HCT116 (cell line): ENCODE results near the gene TPRG1L. TPM values are rescaled to one million over a fixed set of nuclear protein-coding genes. Genes with fewer than 3 reads are reported as not detected.

Experiments
- ATAC-seq: fragments of 200-7000 bp; cut with Tn5 transposase; 2 replicates; pipeline ENCODE4 v1.9.1; 2020; ENCODE audit warnings: mild to moderate bottlenecking, moderate library complexity
- BruUV-seq: library from RNA; stranded (reverse); fragments of 400-500 nt; replicated peaks from 2 replicates; lab custom pipeline; 2021; lab: Mats Ljungman, UMichigan
- CTCF ChIA-PET: fragments of 300-600 bp; sonication (Branson Sonifier 250); formaldehyde crosslinking; loops from one replicate; lab custom pipeline; 2021; ENCODE audit warnings: antibody characterized with exemption; lab: Charles Lee
- POLR2A ChIA-PET: fragments of 300-600, 350-600 bp; sonication (Branson Sonifier 250); formaldehyde crosslinking; loops from one replicate; lab custom pipeline; 2021; ENCODE audit warnings: antibody characterized with exemption; lab: Charles Lee
- RAD21 ChIA-PET, 2 experiments: fragments of 300-600 bp; sonication (Branson Sonifier 250); formaldehyde crosslinking; loops; one replicate each; lab custom pipeline; 2023; ENCODE audit warnings: low total read pairs in 2 of 2; ENCODE audit not compliant: uncharacterized antibody in 2 of 2, unreplicated experiment in 2 of 2, low non-redundant PET in 1 of 2; lab: Charles Lee
- DNase-seq: peaks from one replicate; pipeline ENCODE4 v3.0.0-alpha.2; 2010; ENCODE audit warnings: low read depth, low spot score
- H2AFZ ChIP-seq: fragments of 200-600 bp; shearing (Covaris generic), sonication (generic); 2 replicates; pipeline ENCODE4 v1.6.1; 2017; ENCODE audit warnings: low read depth, mixed run types, mixed read lengths, antibody characterized with exemption, low read length; ENCODE audit not compliant: poor library complexity, severe bottlenecking
- H3K27ac ChIP-seq: 2 replicates; pipeline ENCODE4 v1.5.1; 2012; ENCODE audit warnings: low read depth, low read length
- H3K27me3 ChIP-seq: fragments of 200-600 bp; sonication (generic); 2 replicates; pipeline ENCODE4 v1.6.1; 2016; ENCODE audit warnings: mixed run types, low read length, mixed read lengths; ENCODE audit not compliant: insufficient read depth
- H3K36me3 ChIP-seq, 2 experiments: fragments of 200-500 bp in 1 of 2; fragments of 200-600 bp in 1 of 2; sonication (Bioruptor generic) in 1 of 2; sonication (generic) in 1 of 2; 2 replicates each; pipeline versions ENCODE4 v1.5.1 to v1.6.1; 2014 to 2016; ENCODE audit warnings: low read length in 2 of 2, inconsistent platforms in 1 of 2, mixed read lengths in 1 of 2, mixed run types in 1 of 2; ENCODE audit not compliant: insufficient read depth in 2 of 2, control insufficient read depth in 1 of 2
- H3K4me1 ChIP-seq, 2 experiments: fragments of 200-600 bp in 1 of 2; sonication (generic) in 1 of 2; 2 replicates each; pipeline versions ENCODE4 v1.5.1 to v1.6.1; 2012 to 2017; ENCODE audit warnings: low read length in 2 of 2, inconsistent platforms in 1 of 2, mild to moderate bottlenecking in 1 of 2, mixed read lengths in 1 of 2, mixed run types in 1 of 2, moderate library complexity in 1 of 2; ENCODE audit not compliant: insufficient read depth in 2 of 2, control insufficient read depth in 1 of 2
- H3K4me2 ChIP-seq: fragments of 200-600 bp; sonication (generic); 2 replicates; pipeline ENCODE4 v1.6.1; 2017; ENCODE audit warnings: mixed run types, low read length, mixed read lengths
- H3K4me3 ChIP-seq, 2 experiments: fragments of 200-600 bp in 1 of 2; sonication (generic) in 1 of 2; replicated peaks in 1 of 2; 2 replicates each; pipeline ENCODE4 v1.5.1; 2011 to 2016; ENCODE audit warnings: low read length in 2 of 2, control low read depth in 1 of 2, low read depth in 1 of 2, mild to moderate bottlenecking in 1 of 2, mixed read lengths in 1 of 2, mixed run types in 1 of 2
- H3K79me2 ChIP-seq: fragments of 200-600 bp; sonication (generic); 2 replicates; pipeline ENCODE4 v1.6.1; 2017; ENCODE audit warnings: mild to moderate bottlenecking, mixed run types, low read length, moderate library complexity, mixed read lengths; ENCODE audit not compliant: insufficient read depth
- H3K9ac ChIP-seq: fragments of 200-600 bp; sonication (generic); 2 replicates; pipeline ENCODE4 v1.6.1; 2016; ENCODE audit warnings: low read length, mixed read lengths
- H3K9me2 ChIP-seq: fragments of 200-600 bp; sonication (generic), shearing (Covaris generic); 2 replicates; pipeline ENCODE4 v1.6.1; 2017; ENCODE audit warnings: mixed run types, mild to moderate bottlenecking, moderate library complexity; ENCODE audit not compliant: insufficient read depth
- H3K9me3 ChIP-seq, 2 experiments: fragments of 200-500 bp in 1 of 2; fragments of 200-600 bp in 1 of 2; sonication (Bioruptor generic) in 1 of 2; sonication (generic) in 1 of 2; 2 replicates each; pipeline ENCODE4 v1.6.1; 2014 to 2017; ENCODE audit warnings: low read length in 2 of 2, mixed read lengths in 2 of 2, inconsistent platforms in 1 of 2, low read depth in 1 of 2, mild to moderate bottlenecking in 1 of 2, mixed run types in 1 of 2, moderate library complexity in 1 of 2; ENCODE audit not compliant: control insufficient read depth in 1 of 2, insufficient read depth in 1 of 2
- H4K20me1 ChIP-seq: fragments of 200-600 bp; sonication (generic), shearing (Covaris generic); 2 replicates; pipeline ENCODE4 v1.6.1; 2017; ENCODE audit warnings: mixed run types, mild to moderate bottlenecking, moderate library complexity; ENCODE audit not compliant: insufficient read depth
- CBX3 ChIP-seq: IDR thresholded peaks from 2 replicates; pipeline ENCODE4 v1.6.1; 2012; ENCODE audit warnings: low read depth
- ELF1 ChIP-seq: IDR thresholded peaks from 2 replicates; pipeline ENCODE4 v1.6.1; 2012; ENCODE audit warnings: low read depth, borderline replicate concordance
- SIN3A ChIP-seq: IDR thresholded peaks from 2 replicates; pipeline ENCODE4 v1.6.1; 2012; ENCODE audit warnings: low read depth
- TCF7L2 ChIP-seq: IDR thresholded peaks from 2 replicates; pipeline ENCODE4 v1.7.0; 2011; ENCODE audit warnings: borderline replicate concordance, inconsistent platforms; ENCODE audit not compliant: insufficient read depth, insufficient read length; ENCODE audit errors: extremely low read depth
- intact Hi-C: fragments of 100-400 bp; cut with micrococcal nuclease; formaldehyde crosslinking; loops from 2 replicates; pipeline ENCODE4 v1.10.0; 2022
- total RNA-seq: library from RNA; stranded (reverse); gene quantifications from one replicate; pipeline ENCODE4 v1.2.1, GENCODE V29; 2021; ENCODE audit not compliant: unreplicated experiment
- TF ChIP-seq, protein P1 (sequence below): IDR thresholded peaks from 2 replicates; pipeline ENCODE4 v1.6.1; 2011; ENCODE audit warnings: mild to moderate bottlenecking, low read length, moderate library complexity; ENCODE audit not compliant: insufficient replicate concordance; ENCODE audit errors: extremely low read depth
- TF ChIP-seq, protein P2 (sequence below): IDR thresholded peaks from 2 replicates; pipeline ENCODE4 v1.6.1; 2012
- TF ChIP-seq, protein P3 (sequence below), 3 experiments: fragments of 200-600 bp in 1 of 3; sonication (generic) in 1 of 3; IDR thresholded peaks in 2 of 3; conservative IDR thresholded peaks in 1 of 3; 2 replicates each; pipeline ENCODE4 v1.5.1; 2012 to 2017; ENCODE audit warnings: low read depth in 2 of 3, low read length in 2 of 3, antibody characterized with exemption in 1 of 3, borderline replicate concordance in 1 of 3, control low read depth in 1 of 3, mild to moderate bottlenecking in 1 of 3, mixed read lengths in 1 of 3, mixed run types in 1 of 3, moderate library complexity in 1 of 3; ENCODE audit not compliant: insufficient read depth in 1 of 3
- TF ChIP-seq, protein P4 (sequence below): IDR thresholded peaks from 2 replicates; pipeline ENCODE4 v1.6.1; 2012

Gene TPRG1L
- total RNA-seq, 1 experiment from 2014 or later = 25.6 TPM

DNA sequence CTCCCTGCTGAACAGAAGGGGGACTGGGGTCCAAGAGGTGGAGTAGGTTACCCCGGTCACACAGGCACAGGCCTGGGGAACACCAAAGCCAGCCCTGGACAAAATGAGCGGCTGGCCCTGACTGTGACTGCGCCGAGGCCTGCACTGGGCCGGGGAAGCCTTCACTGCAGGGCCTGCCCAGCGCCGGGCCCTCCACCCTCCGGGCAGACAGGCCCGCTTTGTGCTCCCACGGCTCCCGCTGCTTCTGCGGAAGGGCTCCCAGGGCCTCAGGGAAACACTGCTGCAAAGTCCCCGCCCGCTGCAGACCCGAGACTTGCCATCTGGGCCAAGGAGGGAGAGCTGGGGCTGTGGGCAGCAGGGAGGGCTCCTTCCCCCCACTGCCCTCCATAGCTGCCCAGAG is 48.8 kb upstream of the TPRG1L start:
- Histone ChIP-seq H3K4me3 (no peak overlapping the region), H4K20me1 (no peaks in the 10 kb centered on the region), H2AFZ (no peak overlapping the region), H3K27me3 (no peaks in the 10 kb centered on the region), H3K79me2 (no peaks in the 10 kb centered on the region), H3K27ac (no peak overlapping the region), H3K4me2 (no peak overlapping the region), H3K9ac (no peak overlapping the region), H3K9me3 (no peaks in the 10 kb centered on the region), H3K9me2 (no peaks in the 10 kb centered on the region), H3K4me1 (no peaks in the 10 kb centered on the region), H3K36me3 (no peaks in the 10 kb centered on the region)
- intact Hi-C loops = no loop called here
- DNase-seq = no peak
- CTCF ChIA-PET = no interaction called here
- ATAC-seq = peak; percentile 21; the same call in 1 of the 2 replicates
- BruUV-seq = no TSS peak
- POLR2A ChIA-PET = no interaction called here
- TF ChIP-seq CBX3 = no peak
- TF ChIP-seq, protein P1, sequence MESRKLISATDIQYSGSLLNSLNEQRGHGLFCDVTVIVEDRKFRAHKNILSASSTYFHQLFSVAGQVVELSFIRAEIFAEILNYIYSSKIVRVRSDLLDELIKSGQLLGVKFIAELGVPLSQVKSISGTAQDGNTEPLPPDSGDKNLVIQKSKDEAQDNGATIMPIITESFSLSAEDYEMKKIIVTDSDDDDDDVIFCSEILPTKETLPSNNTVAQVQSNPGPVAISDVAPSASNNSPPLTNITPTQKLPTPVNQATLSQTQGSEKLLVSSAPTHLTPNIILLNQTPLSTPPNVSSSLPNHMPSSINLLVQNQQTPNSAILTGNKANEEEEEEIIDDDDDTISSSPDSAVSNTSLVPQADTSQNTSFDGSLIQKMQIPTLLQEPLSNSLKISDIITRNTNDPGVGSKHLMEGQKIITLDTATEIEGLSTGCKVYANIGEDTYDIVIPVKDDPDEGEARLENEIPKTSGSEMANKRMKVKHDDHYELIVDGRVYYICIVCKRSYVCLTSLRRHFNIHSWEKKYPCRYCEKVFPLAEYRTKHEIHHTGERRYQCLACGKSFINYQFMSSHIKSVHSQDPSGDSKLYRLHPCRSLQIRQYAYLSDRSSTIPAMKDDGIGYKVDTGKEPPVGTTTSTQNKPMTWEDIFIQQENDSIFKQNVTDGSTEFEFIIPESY = no peak
- RAD21 ChIA-PET = no interaction called here

DNA sequence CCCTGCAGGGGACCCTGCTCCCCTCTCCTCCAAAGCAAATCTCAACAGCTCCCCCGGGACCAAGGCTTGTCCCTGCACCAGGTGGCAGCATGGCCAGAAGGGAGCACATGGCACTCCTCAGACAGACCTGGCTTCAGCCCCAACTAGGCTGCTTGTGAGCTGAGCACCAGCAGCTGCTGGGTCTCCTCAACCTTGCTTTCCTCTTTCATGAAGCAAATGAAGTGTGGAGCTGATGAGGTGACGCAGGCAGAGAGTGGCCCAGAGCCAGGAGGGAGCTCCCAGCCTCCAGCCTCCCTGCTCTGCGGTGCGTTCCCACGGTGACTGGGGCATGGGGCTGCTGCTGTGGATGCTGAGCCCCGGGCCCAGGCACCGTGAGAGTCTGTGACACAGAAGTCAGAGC is 47.5 kb upstream of the TPRG1L start:
- no peak overlapping the region for H3K9ac ChIP-seq
- POLR2A ChIA-PET = no interaction called here
- RAD21 ChIA-PET = no interaction called here
- H3K27me3 ChIP-seq = no peaks in the 10 kb centered on the region
- H3K27ac ChIP-seq = no peak overlapping the region
- H4K20me1 ChIP-seq = no peaks in the 10 kb centered on the region
- intact Hi-C loops = no loop called here
- no peak overlapping the region for H3K4me3 ChIP-seq
- TF ChIP-seq SIN3A = no peak
- TF ChIP-seq, protein P2, sequence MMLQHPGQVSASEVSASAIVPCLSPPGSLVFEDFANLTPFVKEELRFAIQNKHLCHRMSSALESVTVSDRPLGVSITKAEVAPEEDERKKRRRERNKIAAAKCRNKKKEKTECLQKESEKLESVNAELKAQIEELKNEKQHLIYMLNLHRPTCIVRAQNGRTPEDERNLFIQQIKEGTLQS = no peak
- TF ChIP-seq TCF7L2 = no peak
- TF ChIP-seq, protein P3, sequence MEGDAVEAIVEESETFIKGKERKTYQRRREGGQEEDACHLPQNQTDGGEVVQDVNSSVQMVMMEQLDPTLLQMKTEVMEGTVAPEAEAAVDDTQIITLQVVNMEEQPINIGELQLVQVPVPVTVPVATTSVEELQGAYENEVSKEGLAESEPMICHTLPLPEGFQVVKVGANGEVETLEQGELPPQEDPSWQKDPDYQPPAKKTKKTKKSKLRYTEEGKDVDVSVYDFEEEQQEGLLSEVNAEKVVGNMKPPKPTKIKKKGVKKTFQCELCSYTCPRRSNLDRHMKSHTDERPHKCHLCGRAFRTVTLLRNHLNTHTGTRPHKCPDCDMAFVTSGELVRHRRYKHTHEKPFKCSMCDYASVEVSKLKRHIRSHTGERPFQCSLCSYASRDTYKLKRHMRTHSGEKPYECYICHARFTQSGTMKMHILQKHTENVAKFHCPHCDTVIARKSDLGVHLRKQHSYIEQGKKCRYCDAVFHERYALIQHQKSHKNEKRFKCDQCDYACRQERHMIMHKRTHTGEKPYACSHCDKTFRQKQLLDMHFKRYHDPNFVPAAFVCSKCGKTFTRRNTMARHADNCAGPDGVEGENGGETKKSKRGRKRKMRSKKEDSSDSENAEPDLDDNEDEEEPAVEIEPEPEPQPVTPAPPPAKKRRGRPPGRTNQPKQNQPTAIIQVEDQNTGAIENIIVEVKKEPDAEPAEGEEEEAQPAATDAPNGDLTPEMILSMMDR (IDR thresholded peaks at IDR 0.05 in 2 of 3, conservative IDR thresholded peaks at IDR 0.05 in 1 of 3; ENCODE audit: borderline replicate concordance in 1 of 3, insufficient read depth in 1 of 3, low read depth in 2 of 3, low read length in 2 of 3) = no peak
- TF ChIP-seq, protein P4, sequence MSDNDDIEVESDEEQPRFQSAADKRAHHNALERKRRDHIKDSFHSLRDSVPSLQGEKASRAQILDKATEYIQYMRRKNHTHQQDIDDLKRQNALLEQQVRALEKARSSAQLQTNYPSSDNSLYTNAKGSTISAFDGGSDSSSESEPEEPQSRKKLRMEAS = no peak
- TF ChIP-seq ELF1 = no peak
- H3K9me2 ChIP-seq = no peaks in the 10 kb centered on the region
- H3K4me2 ChIP-seq = no peak overlapping the region
- ATAC-seq (no peak), DNase-seq (no peak)
- H2AFZ ChIP-seq = no peak overlapping the region
- no peaks in the 10 kb centered on the region for H3K4me1 ChIP-seq
- no TSS peak for BruUV-seq
- no peaks in the 10 kb centered on the region for H3K9me3 ChIP-seq
- no peaks in the 10 kb centered on the region for H3K36me3 ChIP-seq
- H3K79me2 ChIP-seq = no peaks in the 10 kb centered on the region
- CTCF ChIA-PET = no interaction called here
